Colon (tissue), 2 donors: ENCODE results near the gene LOXHD1.

Experiments used
- FAIRE-seq: peaks from 2 replicates; lab custom pipeline; 2012; peaks lifted over from hg19 to GRCh38; lab: Jason Lieb, UNC
- donor health status: control.
- donor health status: control.

LOXHD1 gene

GRCh38 chr18:46657115-46657955 is at the start of gene LOXHD1:
Gene LOXHD1, minus strand, starts transcription at chr18:46657220. Its CDS starts 187 bp downstream, at chr18:46657033.
- no peak for FAIRE-seq

GRCh38 chr18:46705521-46705920 is 48.5 kb upstream of the LOXHD1 start:
- FAIRE-seq: no peak

- no peak for FAIRE-seq
Observed at GRCh38 chr18:46704816-46705215, 47.8 kb upstream of the LOXHD1 start.

- no peak for FAIRE-seq
Observed at GRCh38 chr18:46704189-46704588, 47.2 kb upstream of the LOXHD1 start.

- no peak for FAIRE-seq
Observed at GRCh38 chr18:46702471-46702870, 45.5 kb upstream of the LOXHD1 start.

GRCh38 chr18:46700066-46700824 is 43.2 kb upstream of the LOXHD1 start:
- no peak for FAIRE-seq

GRCh38 chr18:46696702-46697101 is 39.7 kb upstream of the LOXHD1 start:
- no peak for FAIRE-seq

- no peak for FAIRE-seq
Observed at GRCh38 chr18:46696268-46696667, 39.2 kb upstream of the LOXHD1 start.

- FAIRE-seq: no peak
Observed at GRCh38 chr18:46693996-46694395, 37.0 kb upstream of the LOXHD1 start.

- FAIRE-seq: no peak
Observed at GRCh38 chr18:46688853-46689525, 32.0 kb upstream of the LOXHD1 start.

- no peak for FAIRE-seq
Observed at GRCh38 chr18:46686186-46686585, 29.2 kb upstream of the LOXHD1 start.

GRCh38 chr18:46683252-46683651 is 26.2 kb upstream of the LOXHD1 start:
- no peak for FAIRE-seq

GRCh38 chr18:46680784-46681695 is 24.0 kb upstream of the LOXHD1 start:
- no peak for FAIRE-seq

- FAIRE-seq: no peak
Observed at GRCh38 chr18:46679846-46680598, 23.0 kb upstream of the LOXHD1 start.

- FAIRE-seq: no peak
Observed at GRCh38 chr18:46678785-46679399, 21.9 kb upstream of the LOXHD1 start.

GRCh38 chr18:46678041-46678440 is 21.0 kb upstream of the LOXHD1 start:
- FAIRE-seq: no peak

- FAIRE-seq: no peak
Observed at GRCh38 chr18:46677611-46678010, 20.6 kb upstream of the LOXHD1 start.

- no peak for FAIRE-seq
Observed at GRCh38 chr18:46676182-46676835, 19.3 kb upstream of the LOXHD1 start.

- no peak for FAIRE-seq
Observed at GRCh38 chr18:46675112-46675511, 18.1 kb upstream of the LOXHD1 start.
